Hepatocyte (in vitro differentiated cells): ENCODE measurements around the gene RHOBTB3. TPM values are rescaled to one million over a fixed set of nuclear protein-coding genes. Genes with fewer than 3 reads are reported as not detected.

Experiments used
- DNase-seq: peaks from one replicate; pipeline ENCODE4 v3.0.0-alpha.2; 2016; ENCODE audit warnings: low spot score
- H2AFZ ChIP-seq: fragments of 200-600 bp; sonication (generic); 2 replicates; pipeline ENCODE4 v1.6.0; 2016; ENCODE audit warnings: antibody characterized with exemption, mild to moderate bottlenecking
- H3K27ac ChIP-seq: fragments of 200-600 bp; sonication (generic); 2 replicates; pipeline ENCODE4 v1.5.1; 2016; ENCODE audit warnings: mild to moderate bottlenecking
- H3K27me3 ChIP-seq: fragments of 200-600 bp; sonication (generic); 2 replicates; pipeline ENCODE4 v1.6.1; 2016
- H3K36me3 ChIP-seq: fragments of 200-600 bp; sonication (generic); replicated peaks from 2 replicates; pipeline ENCODE4 v1.5.1; 2016; ENCODE audit warnings: low read depth; ENCODE audit not compliant: insufficient read depth
- H3K4me1 ChIP-seq: fragments of 200-600 bp; sonication (generic); 2 replicates; pipeline ENCODE4 v1.5.1; 2016; ENCODE audit warnings: mild to moderate bottlenecking, moderate library complexity; ENCODE audit not compliant: insufficient read depth
- H3K4me2 ChIP-seq: fragments of 200-600 bp; sonication (generic); 2 replicates; pipeline ENCODE4 v1.6.0; 2016
- H3K4me3 ChIP-seq: fragments of 200-600 bp; sonication (generic); 2 replicates; pipeline ENCODE4 v1.5.1; 2016; ENCODE audit warnings: mild to moderate bottlenecking
- H3K79me2 ChIP-seq: fragments of 200-600 bp; sonication (generic); 2 replicates; pipeline ENCODE4 v1.6.0; 2017; ENCODE audit warnings: mild to moderate bottlenecking
- H3K9me2 ChIP-seq: fragments of 200-600 bp; sonication (generic); replicated peaks from 2 replicates; pipeline ENCODE4 v1.6.0; 2017; ENCODE audit warnings: mild to moderate bottlenecking; ENCODE audit not compliant: insufficient read depth
- H3K9me3 ChIP-seq: fragments of 200-600 bp; sonication (generic); 2 replicates; pipeline ENCODE4 v1.5.1; 2016; ENCODE audit warnings: low read depth, mild to moderate bottlenecking
- H4K20me1 ChIP-seq: fragments of 200-600 bp; sonication (generic); 2 replicates; pipeline ENCODE4 v1.6.0; 2016; ENCODE audit warnings: mild to moderate bottlenecking; ENCODE audit not compliant: insufficient read depth, poor library complexity, severe bottlenecking
- CTCF ChIP-seq: fragments of 200-600 bp; sonication (generic); IDR thresholded peaks from 2 replicates; pipeline ENCODE4 v1.5.1; 2016; ENCODE audit warnings: antibody characterized with exemption, mild to moderate bottlenecking; ENCODE audit not compliant: poor library complexity
- EZH2 ChIP-seq: fragments of 200-600 bp; sonication (generic); IDR thresholded peaks from 2 replicates; pipeline ENCODE4 v1.6.1; 2016; ENCODE audit warnings: antibody characterized with exemption, mild to moderate bottlenecking, borderline replicate concordance
- EZH2phosphoT487 ChIP-seq: fragments of 200-600 bp; sonication (generic); IDR thresholded peaks from one replicate; pipeline ENCODE4 v1.6.1; 2018; ENCODE audit warnings: antibody characterized with exemption, mild to moderate bottlenecking, low read depth, moderate library complexity; ENCODE audit not compliant: unreplicated experiment, severe bottlenecking
- WGBS: methylation state at CpG from one replicate; pipeline ENCODE4 v1.1.6; 2016; ENCODE audit warnings: low lambda C conversion rate; ENCODE audit errors: missing lambda C conversion rate; 5-methylcytosine and 5-hydroxymethylcytosine counted together
- polyA plus RNA-seq: library from polyadenylated mRNA; unstranded; fragments of >200 nt; fragmentation: Nextera tagmentation; extraction: Ambion mirVana; gene quantifications from 2 replicates; pipeline ENCODE4 v1.2.1, GENCODE V29; 2016
- total RNA-seq: library from RNA; depleted of rRNA; stranded (reverse); fragments of >200 nt; gene quantifications from 2 replicates; pipeline ENCODE4 v1.2.3, GENCODE V29; 2014

RHOBTB3 gene
- total and polyA plus RNA-seq, 2 experiments from 2014 or later, result 91.3 to 126 TPM

GRCh38 chr5:95721582-95722295, 9.4 kb upstream of the RHOBTB3 start:
- 56% methylated on average over 1 of the region's 1 CpG for WGBS
- TF ChIP-seq CTCF (no peak), EZH2phosphoT487 (no peak), EZH2 (no peak)
- H3K79me2 ChIP-seq, result no peaks in the 10 kb centered on the region
- no peaks in the 10 kb centered on the region for H4K20me1 ChIP-seq
- H3K36me3 ChIP-seq, result no peaks in the 10 kb centered on the region
- H3K9me2 ChIP-seq, result no peaks in the 10 kb centered on the region
- peaks cover 25% of the 10 kb centered on the region for H3K4me1 ChIP-seq
- no peaks in the 10 kb centered on the region for H3K9me3 ChIP-seq
- H3K27me3 ChIP-seq, result no peaks in the 10 kb centered on the region
- no peak overlapping the region for H2AFZ ChIP-seq
- H3K4me2 ChIP-seq, result no peak overlapping the region
- no peak overlapping the region for H3K4me3 ChIP-seq
- H3K27ac ChIP-seq, result no peak overlapping the region
- DNase-seq, result no peak

DNA sequence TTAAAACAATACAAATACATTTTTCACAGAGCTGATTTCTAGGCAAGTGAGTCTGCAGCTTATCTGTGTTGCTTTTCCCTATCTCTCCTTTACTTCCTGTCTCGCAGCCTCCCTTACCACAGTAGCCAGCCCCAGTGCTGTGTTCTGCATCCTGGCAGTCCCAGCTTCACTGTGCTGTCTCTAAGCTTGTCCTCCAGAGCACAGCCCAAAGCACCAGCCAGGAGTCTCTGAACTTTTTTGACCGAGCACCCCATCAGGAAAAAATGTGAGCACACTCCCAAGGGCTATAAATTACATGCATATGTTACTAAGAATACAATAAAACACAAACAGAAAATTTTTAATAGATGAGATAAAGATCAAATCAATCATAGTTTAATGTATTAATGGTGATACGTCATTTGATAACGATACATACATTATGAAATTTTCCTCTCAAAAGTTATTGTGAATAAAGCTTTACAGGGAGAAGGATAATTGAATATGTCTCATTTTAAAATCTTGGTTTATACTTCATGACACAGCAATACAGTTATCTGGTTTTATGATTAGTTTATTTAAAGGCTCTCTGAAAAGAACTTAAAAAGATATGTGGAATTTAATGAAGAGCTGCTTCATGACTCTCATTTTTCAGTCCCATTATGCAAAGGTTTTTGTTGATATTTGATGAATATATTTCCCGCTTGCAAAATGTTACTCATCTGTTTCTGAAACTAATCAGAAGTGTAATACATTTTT, 7.3 kb upstream of the RHOBTB3 start:
- Histone ChIP-seq H3K36me3 (no peaks in the 10 kb centered on the region), H3K79me2 (no peaks in the 10 kb centered on the region), H3K9me2 (no peaks in the 10 kb centered on the region), H3K4me1 (peaks cover 32% of the 10 kb centered on the region), H3K27ac (no peak overlapping the region), H4K20me1 (no peaks in the 10 kb centered on the region), H3K9me3 (no peaks in the 10 kb centered on the region), H3K4me2 (no peak overlapping the region), H2AFZ (no peak overlapping the region), H3K27me3 (no peaks in the 10 kb centered on the region), H3K4me3 (no peak overlapping the region)
- WGBS, result 59% methylated on average over 5 of the region's 5 CpGs
- TF ChIP-seq CTCF (no peak), EZH2 (no peak), EZH2phosphoT487 (no peak)
- no peak for DNase-seq

DNA sequence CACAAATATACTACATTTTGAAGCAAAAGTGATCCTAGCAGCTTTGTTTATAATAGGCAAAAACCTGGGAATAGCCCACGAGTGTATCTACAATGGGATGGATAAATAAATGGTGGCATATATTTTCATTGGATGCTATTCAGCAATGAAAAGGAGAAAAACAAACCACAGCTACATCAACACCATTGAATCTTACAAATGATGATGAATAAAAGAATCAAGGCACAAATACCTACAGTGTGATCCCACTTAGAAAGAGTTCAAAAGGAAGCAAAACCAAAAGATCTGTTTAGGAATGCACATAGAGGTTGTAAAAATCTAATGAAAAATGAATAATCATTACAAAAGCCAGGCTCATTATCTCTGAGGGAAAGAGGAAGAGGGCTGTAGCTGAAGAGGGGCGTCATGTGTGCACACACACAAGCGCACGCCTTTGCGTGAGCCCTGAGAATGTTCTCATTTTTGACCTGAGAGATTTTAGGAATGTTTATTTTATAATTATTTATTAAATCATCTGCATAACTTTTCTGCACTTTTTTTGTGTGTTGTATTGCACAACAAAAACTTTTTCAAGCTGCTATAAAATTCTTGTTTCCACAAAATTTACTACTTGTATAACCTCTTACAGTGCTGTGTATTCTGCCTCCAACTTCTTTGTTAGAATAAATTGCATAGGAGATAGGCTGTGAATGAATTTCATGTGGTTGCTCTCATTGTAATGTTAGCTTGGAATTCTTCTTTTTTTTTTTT, 5.9 kb upstream of the RHOBTB3 start:
- H3K27me3 ChIP-seq, result no peaks in the 10 kb centered on the region
- no peaks in the 10 kb centered on the region for H3K79me2 ChIP-seq
- 62% methylated on average over 5 of the region's 5 CpGs for WGBS
- H3K4me3 ChIP-seq, result no peak overlapping the region
- no peak for DNase-seq
- H3K9me2 ChIP-seq, result no peaks in the 10 kb centered on the region
- peak overlapping the region; percentile 21 for H3K27ac ChIP-seq
- TF ChIP-seq EZH2 (no peak), EZH2phosphoT487 (no peak), CTCF (no peak)
- H4K20me1 ChIP-seq, result no peaks in the 10 kb centered on the region
- peaks cover 41% of the 10 kb centered on the region for H3K4me1 ChIP-seq
- no peak overlapping the region for H3K4me2 ChIP-seq
- no peaks in the 10 kb centered on the region for H3K9me3 ChIP-seq
- no peak overlapping the region for H2AFZ ChIP-seq
- H3K36me3 ChIP-seq, result no peaks in the 10 kb centered on the region
